CD4-positive, alpha-beta T cell (primary cell): ENCODE measurements around the gene CITED2. TPM values are rescaled to one million over a fixed set of nuclear protein-coding genes. Genes with fewer than 3 reads are reported as not detected.

ENCODE experiments used
- ATAC-seq: fragments of 200-7000 bp; cut with Tn5 transposase; one replicate; pipeline ENCODE4 v1.10.0; 2022; ENCODE audit warnings: mild to moderate bottlenecking; ENCODE audit not compliant: poor library complexity
- CTCF ChIA-PET: fragments of 350-600 bp; sonication (Branson Sonifier 250); formaldehyde crosslinking; loops from one replicate; lab custom pipeline; 2021; ENCODE audit warnings: antibody characterized with exemption, inconsistent platforms; lab: Charles Lee
- POLR2A ChIA-PET: fragments of 350-600 bp; sonication (Branson Sonifier 250); formaldehyde crosslinking; loops from one replicate; lab custom pipeline; 2021; ENCODE audit warnings: antibody characterized with exemption, inconsistent platforms; lab: Charles Lee
- DNase-seq, 14 experiments: peaks; one replicate each; pipeline ENCODE4 v3.0.0-alpha.2; 2013 to 2020; ENCODE audit warnings: mixed read lengths in 2 of 14
- H3K27ac ChIP-seq, 2 donors: one replicate each; pipeline versions ENCODE4 v1.5.1 to v1.7.0; 2013; ENCODE audit warnings: low read length in 2 of 2, low read depth in 1 of 2, mild to moderate bottlenecking in 1 of 2
- H3K27me3 ChIP-seq, 2 experiments: 1 replicate in 1 of 2; 2 replicates in 1 of 2; pipeline versions ENCODE4 v1.6.1 to v1.7.0; 2013; ENCODE audit warnings: low read length in 2 of 2, control low read depth in 1 of 2, mild to moderate bottlenecking in 1 of 2, moderate library complexity in 1 of 2; ENCODE audit not compliant: insufficient read depth in 2 of 2, control insufficient read depth in 1 of 2
- H3K36me3 ChIP-seq: one replicate; pipeline ENCODE4 v1.6.1; 2013; ENCODE audit warnings: low read length, control low read depth; ENCODE audit not compliant: insufficient read depth
- H3K4me1 ChIP-seq: one replicate; pipeline ENCODE4 v1.6.1; 2013; ENCODE audit warnings: low read length, control low read depth; ENCODE audit not compliant: insufficient read depth
- H3K4me3 ChIP-seq: one replicate; pipeline ENCODE4 v1.5.1; 2013; ENCODE audit warnings: mild to moderate bottlenecking, low read length, moderate library complexity
- H3K9me3 ChIP-seq, 2 experiments: 1 replicate in 1 of 2; 2 replicates in 1 of 2; pipeline versions ENCODE4 v1.6.1 to v1.7.0; 2013; ENCODE audit warnings: low read length in 2 of 2, mild to moderate bottlenecking in 2 of 2, control low read depth in 1 of 2, moderate library complexity in 1 of 2; ENCODE audit not compliant: control insufficient read depth in 1 of 2, insufficient read depth in 1 of 2
- H3K27ac Mint-ChIP-seq: one replicate; pipeline ENCODE4 v1.8.0; 2020; ENCODE audit warnings: mixed read lengths
- H3K27me3 Mint-ChIP-seq: one replicate; pipeline ENCODE4 v1.8.0; 2021; ENCODE audit warnings: mixed read lengths
- H3K36me3 Mint-ChIP-seq: one replicate; pipeline ENCODE4 v1.8.0; 2021; ENCODE audit warnings: low read depth, mixed read lengths
- H3K4me1 Mint-ChIP-seq: one replicate; pipeline ENCODE4 v1.8.0; 2021; ENCODE audit warnings: low read depth, mixed read lengths
- H3K4me3 Mint-ChIP-seq: one replicate; pipeline ENCODE4 v1.8.0; 2020; ENCODE audit warnings: mild to moderate bottlenecking, mixed read lengths
- H3K9me3 Mint-ChIP-seq: one replicate; pipeline ENCODE4 v1.8.0; 2020; ENCODE audit warnings: mixed read lengths
- intact Hi-C, 2 experiments: fragments of 100-400 bp; cut with DNase I in 1 of 2; cut with micrococcal nuclease in 1 of 2; formaldehyde crosslinking; loops; one replicate each; pipeline versions ENCODE4 v1.15.1 to v1.9.0; 2023 to 2025; cut with DNase I, micrococcal nuclease
- total RNA-seq, 174 experiments: library from RNA in 2 of 174; stranded (reverse) in 2 of 174; gene quantifications; one replicate each; pipeline ENCODE4 v1.2.3 and lab custom pipeline; 2021 to 2026
- TF ChIP-seq, protein P1 (sequence below): fragments of 200-600 bp; IDR thresholded peaks from one replicate; pipeline ENCODE4 v1.8.0; 2022; ENCODE audit warnings: antibody characterized with exemption, mild to moderate bottlenecking

Gene CITED2
- total RNA-seq, 2 experiments from 2014 or later, result 181 to 185 TPM

DNA sequence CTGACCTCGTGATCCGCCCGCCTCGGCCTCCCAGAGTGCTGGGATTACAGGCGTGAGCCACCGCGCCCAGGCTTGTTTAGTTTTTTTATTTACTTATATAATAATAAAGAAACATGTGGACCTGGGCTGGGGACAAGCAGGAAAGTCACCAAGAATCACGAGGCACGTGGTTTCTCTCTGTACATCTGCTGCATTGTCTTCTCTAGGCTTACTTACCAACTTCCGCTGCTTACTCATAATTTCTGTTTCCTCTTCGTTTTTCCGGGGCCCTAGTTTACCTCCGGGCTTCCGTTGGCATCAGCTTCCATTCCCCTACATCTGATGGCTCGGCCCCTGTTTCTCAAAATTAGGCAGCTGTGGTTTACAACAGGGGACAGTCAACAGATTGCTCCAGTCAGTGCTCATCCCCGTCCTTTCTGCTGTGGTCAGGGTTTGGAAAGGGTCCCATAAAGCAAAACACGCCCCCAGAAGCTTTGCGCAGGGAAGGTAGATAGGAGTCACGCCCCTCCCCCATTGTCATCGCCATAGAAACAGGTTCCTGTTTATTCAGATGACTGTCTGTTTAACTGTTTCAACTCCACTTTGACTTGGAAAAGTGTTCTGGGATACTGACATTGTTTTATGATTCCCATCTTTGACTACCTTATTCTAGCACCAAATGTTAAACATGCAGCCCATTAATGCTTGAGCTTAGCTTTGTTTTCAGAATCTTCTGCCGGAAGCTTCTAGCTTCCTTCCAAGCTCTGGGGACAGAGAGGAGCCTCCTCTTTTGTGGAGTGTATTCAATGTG is 50.7 kb downstream of the CITED2 start:
- ATAC-seq, result peak; percentile 86
- H3K36me3 Mint-ChIP-seq, result peaks cover 5% of the 10 kb centered on the region

More for the DNA sequence above, 50.7 kb downstream of the CITED2 start:
- H3K4me1 ChIP-seq, result peaks cover 30% of the 10 kb centered on the region
- H3K9me3 ChIP-seq, result no peaks in the 10 kb centered on the region
- TF ChIP-seq, protein P1, sequence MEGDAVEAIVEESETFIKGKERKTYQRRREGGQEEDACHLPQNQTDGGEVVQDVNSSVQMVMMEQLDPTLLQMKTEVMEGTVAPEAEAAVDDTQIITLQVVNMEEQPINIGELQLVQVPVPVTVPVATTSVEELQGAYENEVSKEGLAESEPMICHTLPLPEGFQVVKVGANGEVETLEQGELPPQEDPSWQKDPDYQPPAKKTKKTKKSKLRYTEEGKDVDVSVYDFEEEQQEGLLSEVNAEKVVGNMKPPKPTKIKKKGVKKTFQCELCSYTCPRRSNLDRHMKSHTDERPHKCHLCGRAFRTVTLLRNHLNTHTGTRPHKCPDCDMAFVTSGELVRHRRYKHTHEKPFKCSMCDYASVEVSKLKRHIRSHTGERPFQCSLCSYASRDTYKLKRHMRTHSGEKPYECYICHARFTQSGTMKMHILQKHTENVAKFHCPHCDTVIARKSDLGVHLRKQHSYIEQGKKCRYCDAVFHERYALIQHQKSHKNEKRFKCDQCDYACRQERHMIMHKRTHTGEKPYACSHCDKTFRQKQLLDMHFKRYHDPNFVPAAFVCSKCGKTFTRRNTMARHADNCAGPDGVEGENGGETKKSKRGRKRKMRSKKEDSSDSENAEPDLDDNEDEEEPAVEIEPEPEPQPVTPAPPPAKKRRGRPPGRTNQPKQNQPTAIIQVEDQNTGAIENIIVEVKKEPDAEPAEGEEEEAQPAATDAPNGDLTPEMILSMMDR, result no peak
- H3K4me3 ChIP-seq, result peak overlapping the region; percentile 57
- Mint-ChIP-seq H3K4me3 (peak overlapping the region; percentile 93), H3K9me3 (peaks cover 3% of the 10 kb centered on the region), H3K4me1 (peaks cover 50% of the 10 kb centered on the region), H3K27ac (peak overlapping the region; percentile 99), H3K27me3 (no peaks in the 10 kb centered on the region)
- peak overlapping the region; percentile 91 to 97 for H3K27ac ChIP-seq
- no peaks in the 10 kb centered on the region for H3K36me3 ChIP-seq
- DNase-seq, result peak; percentile 61 to 92 (median 72)
- CTCF ChIA-PET, result interaction anchor here (0.6 to 2.3 kb wide), 7 partner anchors 12 to 199 kb away, joined by 3 to 9 read pairs (median 3); partner anchors contain the start of gene TXLNB
- intact Hi-C loops, result loop anchor here in 1 of 2 experiments (1.0 kb wide), 1 partner anchor 32 kb away; the partner anchor contains the start of gene TXLNB
- POLR2A ChIA-PET, result interaction anchor here (0.7 to 3.1 kb wide), 24 partner anchors 11 to 211 kb away, joined by 3 to 52 read pairs (median 4); partner anchors contain the start of genes CITED2 and TXLNB
- no peaks in the 10 kb centered on the region for H3K27me3 ChIP-seq

Other genes with a start within 250 kb of the CITED2 start
- 100 to 1,000 TPM; 203 to 207 TPM for gene HECA, start 239.6 kb downstream of the CITED2 start, total RNA-seq
- under 1 TPM; 0.17 to 0.19 TPM for gene TXLNB, start 82.7 kb downstream of the CITED2 start, total RNA-seq